Right cardiac atrium (tissue), 5 donors: ENCODE measurements around the gene CCR9. TPM values are rescaled to one million over a fixed set of nuclear protein-coding genes. Genes with fewer than 3 reads are reported as not detected.

Experiments
- ATAC-seq, 2 donors: fragments of 200-7000 bp; cut with Tn5 transposase; one replicate each; pipeline versions ENCODE4 v1.8.0 to v1.9.1; 2020; ENCODE audit warnings: moderate library complexity in 2 of 2, mild to moderate bottlenecking in 1 of 2
- DNase-seq, 3 donors: peaks; one replicate each; pipeline ENCODE4 v3.0.0-alpha.2; 2020
- H3K27ac ChIP-seq: one replicate; pipeline ENCODE4 v1.5.1; 2013; ENCODE audit warnings: mild to moderate bottlenecking, low read length, control low read depth, moderate library complexity
- H3K27me3 ChIP-seq: one replicate; pipeline ENCODE4 v1.6.1; 2013; ENCODE audit not compliant: control insufficient read depth, insufficient read depth
- H3K4me1 ChIP-seq: one replicate; pipeline ENCODE4 v1.6.1; 2013; ENCODE audit warnings: low read length; ENCODE audit not compliant: control insufficient read depth, insufficient read depth
- H3K4me3 ChIP-seq: one replicate; pipeline ENCODE4 v1.5.1; 2013; ENCODE audit warnings: low read length, control low read depth
- H3K9me3 ChIP-seq: one replicate; pipeline ENCODE4 v1.6.1; 2013; ENCODE audit warnings: low read length; ENCODE audit not compliant: control insufficient read depth
- WGBS: extraction: QIAGEN DNeasy Blood & Tissue Kit; methylation state at CpG from one replicate; pipeline ENCODE4 v1.1.7; 2013; 5-methylcytosine and 5-hydroxymethylcytosine counted together
- intact Hi-C, 4 donors: fragments of 100-400 bp; cut with DNase I; formaldehyde crosslinking; loops; one replicate each; pipeline versions ENCODE4 v1.11.0 to v1.14.0; 2022 to 2023
- polyA plus RNA-seq: library from polyadenylated mRNA; stranded (reverse); fragments of 200-250 nt; gene quantifications from one replicate; pipeline ENCODE4 v1.2.3, GENCODE V29; 2013
- total RNA-seq, 4 donors: library from RNA; stranded (reverse); fragmentation: NEBNext Ultra II Directional; extraction: Animal tissue kit (Norgen Biotek cat#: 25700); gene quantifications; one replicate each; pipeline ENCODE4 v1.2.1, GENCODE V29; 2021
- donor health status: healthy with polysubstance abuse.
- donor health status: DM: no; HTN: yes; CAD: no.
- donor health status: DM: no; HTN: no; CAD: no.
- donor health status: DM: no; HTN: yes; CAD: no; lungs with severe emphysema.
- donor health status: DM: yes; HTN: yes; CAD: no.

CCR9 gene
- total and polyA plus RNA-seq, 5 donors, result not detected

GRCh38 chr3:45909542-45909941 lies 23.2 kb downstream of the CCR9 start:
- intact Hi-C loops, result loop anchor here in 1 of 4 donors (10.0 kb wide), 1 partner anchor 1595 kb away; no protein-coding TSS in a partner anchor
- no peak for DNase-seq
- ATAC-seq, result no peak
- Histone ChIP-seq H3K27ac (no peak overlapping the region), H3K27me3 (no peaks in the 10 kb centered on the region), H3K4me3 (no peak overlapping the region), H3K9me3 (no peaks in the 10 kb centered on the region), H3K4me1 (no peaks in the 10 kb centered on the region)
- 81% methylated on average over 6 of the region's 6 CpGs for WGBS

GRCh38 chr3:45910892-45911291 lies 24.5 kb downstream of the CCR9 start:
- intact Hi-C loops, result no loop called here
- WGBS, result 72% methylated on average over 4 of the region's 4 CpGs
- Histone ChIP-seq H3K4me1 (no peaks in the 10 kb centered on the region), H3K9me3 (no peaks in the 10 kb centered on the region), H3K27ac (no peak overlapping the region), H3K27me3 (no peaks in the 10 kb centered on the region), H3K4me3 (no peak overlapping the region)
- ATAC-seq, result no peak
- DNase-seq, result no peak

- 92% methylated on average over 11 of the region's 11 CpGs for WGBS
- H3K27me3 ChIP-seq, result no peaks in the 10 kb centered on the region
- H3K27ac ChIP-seq, result no peak overlapping the region
- no peaks in the 10 kb centered on the region for H3K9me3 ChIP-seq
- no peak for DNase-seq
- ATAC-seq, result no peak
- intact Hi-C loops, result no loop called here
- no peaks in the 10 kb centered on the region for H3K4me1 ChIP-seq
- no peak overlapping the region for H3K4me3 ChIP-seq
Observed at GRCh38 chr3:45911511-45912226, 25.3 kb downstream of the CCR9 start.

- ATAC-seq, result no peak
- intact Hi-C loops, result no loop called here
- DNase-seq, result no peak
- 91% methylated on average over 6 of the region's 6 CpGs for WGBS
- no peaks in the 10 kb centered on the region for H3K4me1 ChIP-seq
- H3K4me3 ChIP-seq, result no peak overlapping the region
- H3K27me3 ChIP-seq, result no peaks in the 10 kb centered on the region
- no peak overlapping the region for H3K27ac ChIP-seq
- H3K9me3 ChIP-seq, result no peaks in the 10 kb centered on the region
Observed at GRCh38 chr3:45912435-45912834, 26.1 kb downstream of the CCR9 start.

GRCh38 chr3:45914362-45915058 lies 28.2 kb downstream of the CCR9 start:
- Histone ChIP-seq H3K4me1 (no peaks in the 10 kb centered on the region), H3K27ac (no peak overlapping the region), H3K9me3 (no peaks in the 10 kb centered on the region), H3K4me3 (no peak overlapping the region), H3K27me3 (no peaks in the 10 kb centered on the region)
- no peak for DNase-seq
- WGBS, result 91% methylated on average over 7 of the region's 7 CpGs
- intact Hi-C loops, result no loop called here
- ATAC-seq, result no peak

GRCh38 chr3:45915059-45915439 lies 28.7 kb downstream of the CCR9 start:
- no peaks in the 10 kb centered on the region for H3K9me3 ChIP-seq
- intact Hi-C loops, result no loop called here
- no peak overlapping the region for H3K4me3 ChIP-seq
- 83% methylated on average over 9 of the region's 9 CpGs for WGBS
- DNase-seq, result no peak
- no peak overlapping the region for H3K27ac ChIP-seq
- ATAC-seq, result no peak
- no peaks in the 10 kb centered on the region for H3K27me3 ChIP-seq
- H3K4me1 ChIP-seq, result no peaks in the 10 kb centered on the region

- intact Hi-C loops, result no loop called here
- WGBS, result 50% methylated on average over 13 of the region's 13 CpGs
- no peak overlapping the region for H3K4me3 ChIP-seq
- no peaks in the 10 kb centered on the region for H3K9me3 ChIP-seq
- DNase-seq (no peak), ATAC-seq (peak; percentile 9 to 17)
- no peaks in the 10 kb centered on the region for H3K27me3 ChIP-seq
- H3K4me1 ChIP-seq, result no peaks in the 10 kb centered on the region
- no peak overlapping the region for H3K27ac ChIP-seq
Observed at GRCh38 chr3:45915518-45916231, 29.3 kb downstream of the CCR9 start.

- intact Hi-C loops, result no loop called here
- WGBS, result 86% methylated on average over 6 of the region's 6 CpGs
- DNase-seq, result no peak
- peak in 1 of 2 donors; percentile 31 for ATAC-seq
- Histone ChIP-seq H3K4me1 (no peaks in the 10 kb centered on the region), H3K9me3 (no peaks in the 10 kb centered on the region), H3K4me3 (no peak overlapping the region), H3K27ac (no peak overlapping the region), H3K27me3 (no peaks in the 10 kb centered on the region)
Observed at GRCh38 chr3:45917146-45917898, 31.0 kb downstream of the CCR9 start.

- ATAC-seq (no peak), DNase-seq (no peak)
- Histone ChIP-seq H3K27ac (no peak overlapping the region), H3K4me1 (no peaks in the 10 kb centered on the region), H3K27me3 (no peaks in the 10 kb centered on the region), H3K4me3 (no peak overlapping the region), H3K9me3 (no peaks in the 10 kb centered on the region)
- intact Hi-C loops, result loop anchor here in 3 of 4 donors (10.0 kb wide), 3 partner anchors 147 to 407 kb away; no protein-coding TSS in a partner anchor
- 89% methylated on average over 14 of the region's 14 CpGs for WGBS
Observed at GRCh38 chr3:45921158-45922038, 35.1 kb downstream of the CCR9 start.

- WGBS, result 88% methylated on average over 3 of the region's 3 CpGs
- H3K4me3 ChIP-seq, result no peak overlapping the region
- intact Hi-C loops, result loop anchor here in 3 of 4 donors (10.0 kb wide), 3 partner anchors 147 to 407 kb away; no protein-coding TSS in a partner anchor
- no peaks in the 10 kb centered on the region for H3K9me3 ChIP-seq
- H3K27ac ChIP-seq, result no peak overlapping the region
- no peaks in the 10 kb centered on the region for H3K27me3 ChIP-seq
- H3K4me1 ChIP-seq, result no peaks in the 10 kb centered on the region
- no peak for DNase-seq
- ATAC-seq, result no peak
Observed at GRCh38 chr3:45922039-45922326, 35.6 kb downstream of the CCR9 start.
